Myocyte (in vitro differentiated cells): Measurements from ENCODE around the gene ST6GALNAC6. TPM values are rescaled to one million over a fixed set of nuclear protein-coding genes. Genes with fewer than 3 reads are reported as not detected.

Experiments used
- DNase-seq: peaks from one replicate; pipeline ENCODE4 v3.0.0-alpha.2; 2012; ENCODE audit warnings: low read depth
- total RNA-seq: library from RNA; depleted of rRNA; stranded (reverse); fragments of >200 nt; gene quantifications from 2 replicates; pipeline ENCODE4 v1.2.3, GENCODE V29; 2014

The ST6GALNAC6 gene
- total RNA-seq, 1 donor from 2014 or later = 121 TPM

GRCh38 chr9:127917603-127918002 is 18.2 kb upstream of the ST6GALNAC6 start:
- no peak for DNase-seq

GRCh38 chr9:127916720-127917581 is 17.5 kb upstream of the ST6GALNAC6 start, which contains the start of gene ST6GALNAC4:
TSS of gene ST6GALNAC4 (minus strand) at chr9:127917041. CDS start at chr9:127916419, 622 bp downstream.
- DNase-seq = peak; percentile 91

- peak; percentile 91 for DNase-seq
These were observed 16.7 kb upstream of the ST6GALNAC6 start for GRCh38 chr9:127915801-127916719.

- no peak for DNase-seq
These were observed 15.9 kb upstream of the ST6GALNAC6 start for GRCh38 chr9:127915325-127915752.

DNA sequence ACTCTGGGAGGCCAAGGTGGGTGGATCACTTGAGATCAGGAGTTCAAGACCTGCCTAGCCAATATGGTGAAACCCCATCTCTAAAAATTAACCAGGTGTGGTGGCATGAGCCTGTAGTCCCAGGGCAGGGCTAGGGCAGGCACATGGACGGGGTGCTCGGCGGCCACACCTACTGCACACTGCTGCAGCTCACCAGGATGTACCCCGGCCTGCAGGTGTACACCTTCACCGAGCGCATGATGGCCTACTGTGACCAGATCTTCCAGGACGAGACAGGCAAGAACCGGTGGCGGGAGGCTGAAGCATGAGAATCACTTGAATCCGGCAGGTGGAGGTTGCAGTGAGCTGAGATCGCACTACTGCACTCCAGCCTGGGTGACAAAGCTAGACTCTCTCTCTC is 14.3 kb upstream of the ST6GALNAC6 start:
- DNase-seq = no peak

DNA sequence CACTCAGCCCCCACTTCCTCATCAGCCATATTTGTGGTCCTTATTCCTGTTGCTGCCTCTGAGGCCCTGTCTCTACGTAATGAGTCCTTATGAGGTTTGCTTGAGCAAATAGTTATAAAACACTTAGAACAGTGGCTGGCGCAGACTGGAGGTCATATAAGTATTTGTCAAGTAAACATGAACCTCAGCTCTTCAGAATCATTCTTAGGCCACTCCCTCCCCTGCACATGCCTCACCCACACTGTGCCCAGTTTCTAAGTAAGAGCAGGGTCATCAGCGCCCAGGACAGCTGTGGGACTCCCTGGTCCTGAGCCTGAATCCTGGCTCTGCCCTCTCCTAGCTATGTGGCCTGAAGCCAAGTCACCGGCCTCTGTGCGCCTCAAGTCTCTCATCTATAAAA is 13.5 kb upstream of the ST6GALNAC6 start:
- no peak for DNase-seq

GRCh38 chr9:127912296-127912695 is 12.9 kb upstream of the ST6GALNAC6 start:
- DNase-seq = no peak

GRCh38 chr9:127910613-127911205 is 11.3 kb upstream of the ST6GALNAC6 start:
- DNase-seq = peak; percentile 55

- no peak for DNase-seq
These were observed 10.5 kb upstream of the ST6GALNAC6 start for GRCh38 chr9:127909839-127910273.

DNA sequence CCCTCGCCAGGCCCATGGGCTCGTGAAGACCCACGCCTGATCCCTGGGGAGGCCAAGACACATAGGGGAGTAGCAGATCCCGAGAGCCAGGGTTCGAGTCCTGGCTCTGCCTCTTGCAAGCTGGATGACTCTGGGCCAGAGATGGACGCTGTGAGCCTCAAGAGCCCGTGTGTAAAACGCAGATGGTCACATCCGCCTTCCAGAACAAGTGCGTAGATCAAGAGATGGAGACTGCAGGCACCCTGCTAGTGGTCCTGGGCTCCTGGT is 9.2 kb upstream of the ST6GALNAC6 start:
- DNase-seq = no peak

- DNase-seq = no peak
These were observed 8.7 kb upstream of the ST6GALNAC6 start for GRCh38 chr9:127907867-127908659.

- no peak for DNase-seq
These were observed 6.4 kb upstream of the ST6GALNAC6 start for GRCh38 chr9:127905788-127906191.

- no peak for DNase-seq
These were observed 5.8 kb upstream of the ST6GALNAC6 start for GRCh38 chr9:127905004-127905728.

- DNase-seq = no peak
These were observed 5.2 kb upstream of the ST6GALNAC6 start for GRCh38 chr9:127904561-127905003.

DNA sequence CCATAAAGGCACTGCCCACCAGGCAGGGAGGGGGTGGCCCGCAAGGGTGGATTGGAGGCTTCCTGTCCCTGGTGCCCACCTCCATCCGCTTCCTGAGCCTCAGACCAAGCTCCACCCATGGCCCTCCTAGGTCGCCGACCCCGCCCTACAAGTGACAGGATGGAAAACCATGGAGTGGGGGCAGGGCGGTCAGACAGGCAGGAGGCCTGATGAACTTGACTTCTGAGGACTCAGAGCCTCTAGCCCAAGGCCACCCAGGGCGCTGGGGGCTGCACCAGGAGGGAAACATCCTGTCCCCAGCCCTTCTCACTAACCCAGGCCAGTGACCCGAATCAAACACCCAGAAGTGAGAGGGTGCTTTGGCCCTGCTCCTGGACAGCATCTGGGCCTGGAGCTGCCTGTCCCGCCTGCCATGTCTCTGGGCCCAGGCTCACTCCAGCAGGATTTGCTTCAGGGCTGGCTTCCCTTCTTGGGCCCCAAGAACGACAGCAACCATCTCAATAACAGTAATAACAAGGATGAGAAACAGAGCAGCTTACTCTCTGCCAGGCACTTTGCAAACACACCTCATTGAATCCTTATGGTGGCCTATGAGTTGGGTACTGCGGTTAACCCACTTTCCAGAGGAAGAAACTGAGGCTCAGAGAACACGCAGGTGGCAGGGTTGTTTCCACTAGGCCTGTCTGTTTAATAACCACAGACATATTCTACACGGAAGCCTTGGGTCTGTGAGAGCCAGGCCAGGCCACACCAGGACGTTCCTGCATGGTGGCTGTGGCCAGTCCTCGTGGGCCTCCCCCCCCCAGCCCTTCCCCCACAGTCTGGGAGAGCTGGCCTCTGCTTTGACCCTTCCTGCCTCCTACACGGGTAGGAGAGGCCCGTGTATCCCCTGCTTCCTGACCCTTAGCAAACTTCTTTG is 4.4 kb upstream of the ST6GALNAC6 start:
- DNase-seq = no peak

DNA sequence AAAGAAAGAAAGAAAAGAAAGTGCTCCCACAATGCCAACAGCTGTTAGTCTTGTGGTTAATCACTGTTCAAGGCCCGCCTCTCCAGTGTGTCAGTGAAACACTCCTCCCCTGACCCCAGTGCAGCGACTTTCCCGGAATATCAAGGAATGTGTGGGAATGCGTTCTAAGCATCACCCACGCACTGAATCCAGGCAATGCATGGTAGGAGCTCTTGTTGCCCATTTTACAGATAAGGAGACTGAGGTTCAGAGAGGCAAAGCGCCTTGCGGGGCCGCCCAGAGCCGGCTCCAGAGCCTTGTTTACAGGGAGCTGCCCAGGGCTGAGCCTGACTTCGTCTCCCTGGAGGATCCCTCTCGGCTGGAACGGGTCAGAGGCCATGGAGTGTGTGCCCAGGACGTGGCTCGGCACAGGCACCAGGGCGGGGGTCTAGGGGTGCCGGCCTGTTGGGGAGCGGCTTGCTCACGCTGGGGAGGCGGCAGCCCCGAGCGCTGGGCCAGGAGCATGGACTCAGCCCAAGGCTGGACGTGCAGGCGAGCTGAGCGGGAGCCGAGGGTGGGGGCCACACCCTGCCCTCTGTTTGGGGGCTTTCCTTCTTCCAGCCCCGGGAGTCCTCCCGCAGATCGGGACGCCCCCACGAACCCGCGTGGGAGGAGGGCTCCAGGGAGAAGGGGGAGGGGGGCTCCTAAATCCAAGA is 823 bp downstream of the ST6GALNAC6 start:
- peak; percentile 92 for DNase-seq

GRCh38 chr9:127897193-127897692 is 2.2 kb downstream of the ST6GALNAC6 start:
- peak; percentile 81 for DNase-seq
